HEK293T (cell line): ENCODE measurements around the gene TRIM71.

ENCODE experiments used
- ARNT ChIP-seq: fragments of 450-650 bp; IDR thresholded peaks from 2 replicates; pipeline ENCODE4 v1.6.1; 2017; ENCODE audit warnings: mild to moderate bottlenecking
- BHLHE40 ChIP-seq: fragments of 450-650 bp; IDR thresholded peaks from 2 replicates; pipeline ENCODE4 v1.6.1; 2016; ENCODE audit warnings: mild to moderate bottlenecking, moderate library complexity, borderline replicate concordance
- ELF4 ChIP-seq: fragments of 450-650 bp; IDR thresholded peaks from 2 replicates; pipeline ENCODE4 v1.6.1; 2017; ENCODE audit warnings: antibody characterized with exemption
- FOXK2 ChIP-seq: fragments of 450-650 bp; IDR thresholded peaks from 2 replicates; pipeline ENCODE4 v1.6.1; 2016; ENCODE audit warnings: mild to moderate bottlenecking
- FOXM1 ChIP-seq: fragments of 450-650 bp; IDR thresholded peaks from 2 replicates; pipeline ENCODE4 v1.6.1; 2017; ENCODE audit warnings: mild to moderate bottlenecking, borderline replicate concordance
- HDGF ChIP-seq: fragments of 450-650 bp; IDR thresholded peaks from 2 replicates; pipeline ENCODE4 v1.6.1; 2017; ENCODE audit warnings: antibody characterized with exemption, borderline replicate concordance
- L3MBTL2 ChIP-seq: fragments of 450-650 bp; conservative IDR thresholded peaks from 2 replicates; pipeline ENCODE4 v1.6.1; 2016; ENCODE audit warnings: mild to moderate bottlenecking
- LEF1 ChIP-seq: fragments of 450-650 bp; IDR thresholded peaks from 2 replicates; pipeline ENCODE4 v1.6.1; 2017; ENCODE audit warnings: mild to moderate bottlenecking, borderline replicate concordance
- SP1 ChIP-seq: fragments of 450-650 bp; IDR thresholded peaks from 2 replicates; pipeline ENCODE4 v1.6.1; 2017
- SUZ12 ChIP-seq: fragments of 450-650 bp; IDR thresholded peaks from 2 replicates; pipeline ENCODE4 v1.6.1; 2016; ENCODE audit warnings: mild to moderate bottlenecking
- TARDBP ChIP-seq: fragments of 450-650 bp; IDR thresholded peaks from 2 replicates; pipeline ENCODE4 v1.6.1; 2016
- ZNF384 ChIP-seq: fragments of 450-650 bp; IDR thresholded peaks from 2 replicates; pipeline ENCODE4 v1.6.1; 2016

DNA sequence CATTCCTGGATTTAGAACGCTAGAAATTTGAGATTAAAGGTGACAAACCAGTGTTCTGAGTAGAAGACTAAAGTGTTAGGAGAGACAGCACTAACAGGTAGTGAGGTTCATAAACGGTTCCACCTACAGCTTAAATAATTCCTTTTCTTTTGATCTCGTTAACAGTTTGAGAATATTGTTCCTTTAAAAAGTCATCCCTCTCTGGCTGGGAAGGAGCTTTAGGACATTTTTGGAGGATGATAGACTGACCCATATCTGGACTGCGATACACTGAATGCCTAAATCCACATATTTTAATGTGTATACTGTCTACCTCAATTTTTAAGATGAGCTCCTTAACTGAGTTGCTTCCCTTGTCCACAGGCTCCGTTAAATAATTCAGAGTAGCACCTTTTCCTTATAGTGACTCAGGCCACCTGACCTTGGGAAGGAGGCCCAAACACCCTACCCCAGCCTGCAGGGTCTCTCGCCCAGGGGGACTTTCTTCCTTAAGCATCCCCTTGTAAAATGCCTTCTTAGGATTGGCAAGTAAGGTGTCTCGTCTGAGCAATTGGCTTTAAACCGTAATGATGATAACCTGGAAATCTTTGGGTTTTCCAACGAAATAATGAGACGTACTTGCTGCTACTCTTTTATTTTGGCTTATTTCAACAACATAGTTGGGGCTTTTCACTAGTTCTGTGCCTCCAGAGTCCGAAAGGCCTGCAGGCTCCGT lies 3.3 kb downstream of the TRIM71 start:
- no peak for TF ChIP-seq FOXM1
- TF ChIP-seq ARNT = no peak
- TF ChIP-seq SP1 = no peak
- TF ChIP-seq HDGF = no peak
- no peak for TF ChIP-seq BHLHE40
- TF ChIP-seq LEF1 = no peak
- TF ChIP-seq ELF4 = no peak
- no peak for TF ChIP-seq TARDBP
- no peak for TF ChIP-seq FOXK2
- no peak for TF ChIP-seq ZNF384
- no peak for TF ChIP-seq SUZ12
- TF ChIP-seq L3MBTL2 = no peak
